Anterior cingulate cortex (tissue), 58 donors: Measurements from ENCODE around the gene MYO9A.

Experiments
- DNase-seq, 58 donors: peaks; one replicate each; lab custom pipeline; 2025; lab: John Stamatoyannopoulos, UW

The MYO9A gene

DNA sequence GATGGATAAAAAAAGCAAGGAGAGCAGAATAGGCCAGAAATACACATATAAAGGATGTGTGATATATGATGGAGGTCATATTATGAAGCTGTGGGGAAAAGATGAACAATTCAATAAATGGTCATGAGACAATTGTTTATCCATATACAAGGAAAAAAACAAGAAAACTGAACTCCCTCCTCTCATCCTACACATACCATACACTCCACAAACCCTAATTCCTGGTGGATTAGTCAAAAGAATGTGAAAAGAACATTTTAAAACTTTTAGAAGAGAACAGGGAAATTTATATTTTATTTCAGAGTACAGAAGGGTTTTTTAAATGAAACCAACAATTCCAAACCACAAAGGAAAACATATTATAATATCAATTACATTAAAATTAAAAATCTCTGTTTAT lies 342.1 kb downstream of the MYO9A start:
- no peak for DNase-seq

DNA sequence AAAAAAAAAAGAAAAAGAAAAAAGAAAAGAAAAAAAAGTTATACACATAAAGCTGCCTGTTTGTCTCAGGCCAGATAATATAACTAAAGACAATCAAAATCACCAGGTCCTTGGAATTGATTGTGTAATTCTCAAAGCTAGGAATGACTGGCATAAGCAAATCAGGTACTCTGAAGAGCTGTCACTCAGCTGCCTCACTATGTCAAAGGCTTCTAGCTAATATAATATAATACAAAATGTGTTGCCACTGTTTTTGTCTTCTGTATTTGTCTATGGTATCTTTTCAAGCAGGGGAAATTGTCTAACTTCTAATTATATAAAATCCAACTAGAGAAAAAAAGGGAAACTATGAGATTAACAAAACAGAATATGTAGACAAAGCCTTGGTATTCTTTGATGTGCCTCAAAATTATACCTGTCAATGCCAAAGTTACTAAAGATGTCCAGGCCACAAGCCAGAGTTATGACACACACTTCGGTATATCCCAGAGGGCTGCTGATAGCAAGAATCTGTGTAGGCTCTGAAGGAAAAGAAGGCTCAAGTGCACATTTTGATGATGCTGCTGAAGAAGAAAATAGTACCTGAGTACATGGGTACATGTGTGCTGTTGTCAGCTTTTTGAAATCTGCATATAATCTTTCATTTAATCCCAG lies 344.6 kb downstream of the MYO9A start:
- no peak for DNase-seq
